ENCODE results near the gene PTOV1.
"Not testable (repeated sequence)": the region's sequence is repeated elsewhere in the genome, so short reads cannot be mapped to it uniquely, and the experiment has no call there.

PTOV1 gene

DNA sequence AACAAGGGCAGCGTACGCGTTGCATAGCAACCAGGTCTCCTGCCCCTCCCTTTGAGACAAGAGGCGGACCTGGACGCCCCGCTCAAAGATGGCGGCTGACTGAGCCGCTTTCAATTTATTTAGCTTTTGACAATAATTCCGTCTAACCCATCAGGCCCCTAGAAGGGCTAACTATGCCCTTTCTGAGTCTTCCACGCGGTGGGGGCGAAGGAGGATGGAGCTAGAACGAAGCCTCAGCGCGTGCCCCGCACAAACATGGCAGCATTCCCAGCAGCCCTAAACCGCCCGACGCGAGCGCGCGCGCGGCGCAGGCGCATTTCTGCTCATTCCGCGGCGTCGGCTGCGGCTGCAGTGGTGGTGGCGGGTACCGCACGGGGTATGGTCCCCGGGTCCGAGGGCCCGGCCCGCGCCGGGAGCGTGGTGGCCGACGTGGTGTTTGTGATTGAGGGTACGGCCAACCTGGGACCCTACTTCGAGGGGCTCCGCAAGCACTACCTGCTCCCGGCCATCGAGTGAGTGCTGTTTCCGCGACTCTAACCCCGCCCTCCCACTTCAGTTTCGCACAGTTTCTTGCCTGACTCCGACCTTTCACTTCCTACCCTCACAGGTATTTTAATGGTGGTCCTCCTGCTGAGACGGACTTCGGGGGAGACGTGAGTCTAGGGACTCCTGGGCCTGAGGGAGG, 32.9 kb upstream of the PTOV1 start, which contains the start of gene MED25:
MED25 (plus strand) TSS at position 326 of the 685 bp plus-strand sequence; CDS start at position 379, 53 bp downstream.
- peak; percentile 88 for DNase-seq (ENCODE audit: low read depth)

- DNase-seq (ENCODE audit: low read depth): no peak
Measured at GRCh38 chr19:49818649-49819370, 32.1 kb upstream of the PTOV1 start.

DNA sequence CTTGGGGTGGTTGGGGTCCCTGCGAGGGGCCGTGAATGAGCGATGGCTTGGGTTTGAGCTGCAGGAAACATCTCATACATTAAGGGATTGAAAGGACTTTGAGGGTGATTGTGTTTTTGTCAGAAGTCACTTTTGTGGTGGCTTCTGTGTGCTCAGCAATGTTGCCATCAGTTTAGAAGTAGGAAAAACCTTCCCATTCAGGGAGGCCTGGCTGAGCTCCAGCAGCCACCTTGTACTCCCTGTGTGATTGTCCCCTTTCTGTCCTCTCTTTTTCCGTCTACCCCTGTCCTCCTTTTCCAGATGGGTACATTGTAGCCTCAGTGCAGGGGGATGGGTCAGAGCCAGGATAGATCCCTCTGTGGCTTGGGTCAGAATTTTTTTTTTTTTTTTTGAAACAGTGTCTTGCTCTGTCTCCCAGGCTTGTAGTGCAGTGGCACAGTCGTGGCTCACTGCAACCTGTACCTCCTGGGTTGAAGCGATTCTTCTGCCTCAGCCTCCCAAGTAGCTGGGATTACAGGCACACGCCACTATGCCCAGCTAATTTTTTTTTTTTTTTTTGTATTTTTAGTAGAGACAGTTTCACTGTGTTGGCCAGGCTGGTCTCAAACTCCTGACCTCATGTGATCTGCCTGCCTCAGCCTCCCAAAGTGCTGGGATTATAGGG, 31.4 kb upstream of the PTOV1 start:
- DNase-seq (ENCODE audit: low read depth): not testable (repeated sequence)

- no peak for DNase-seq (ENCODE audit: low read depth)
Measured at GRCh38 chr19:49820125-49820524, 30.8 kb upstream of the PTOV1 start.

GRCh38 chr19:49823472-49823871, 27.5 kb upstream of the PTOV1 start:
- no peak for DNase-seq (ENCODE audit: low read depth)

- no peak for DNase-seq (ENCODE audit: low read depth)
Measured at GRCh38 chr19:49824662-49825061, 26.3 kb upstream of the PTOV1 start.

DNA sequence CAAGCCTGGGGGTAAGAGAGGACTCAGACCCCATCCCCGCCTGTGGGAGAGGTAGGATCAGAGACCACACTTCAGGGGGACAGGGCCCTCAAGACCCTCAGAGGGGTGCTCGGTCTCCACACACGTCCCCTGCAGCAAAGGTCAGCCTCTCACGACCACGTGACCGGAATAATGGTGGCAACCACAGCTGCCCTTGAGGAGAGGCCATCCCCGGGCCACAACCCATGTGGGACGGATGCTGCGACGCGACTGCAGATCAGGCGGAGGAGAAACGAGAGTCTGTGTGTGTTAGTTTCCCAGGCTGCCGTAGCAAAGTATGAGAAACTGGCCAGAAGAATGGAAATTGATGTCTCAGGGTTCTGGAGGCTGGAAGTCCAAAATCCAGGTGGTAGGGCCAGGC, 23.9 kb upstream of the PTOV1 start:
- DNase-seq (ENCODE audit: low read depth): no peak

GRCh38 chr19:49829200-49829599, 21.8 kb upstream of the PTOV1 start:
- DNase-seq (ENCODE audit: low read depth): no peak

DNA sequence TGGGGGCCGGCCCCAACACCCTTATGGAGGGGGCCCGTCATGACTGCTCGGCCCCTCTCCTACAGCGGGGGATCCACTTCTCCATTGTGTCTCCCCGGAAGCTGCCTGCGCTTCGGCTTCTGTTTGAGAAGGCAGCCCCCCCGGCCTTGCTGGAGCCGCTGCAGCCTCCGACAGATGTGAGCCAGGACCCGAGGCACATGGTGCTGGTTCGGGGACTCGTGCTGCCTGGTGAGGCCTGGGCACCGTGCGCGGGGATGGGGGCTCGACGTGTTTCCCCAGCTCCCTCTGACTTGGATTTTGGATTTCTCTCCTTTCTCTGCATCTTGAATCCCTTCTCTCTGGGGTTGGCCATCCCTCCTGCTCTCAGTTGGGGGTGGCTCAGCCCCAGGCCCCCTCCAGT, 21.2 kb upstream of the PTOV1 start:
- no peak for DNase-seq (ENCODE audit: low read depth)

DNA sequence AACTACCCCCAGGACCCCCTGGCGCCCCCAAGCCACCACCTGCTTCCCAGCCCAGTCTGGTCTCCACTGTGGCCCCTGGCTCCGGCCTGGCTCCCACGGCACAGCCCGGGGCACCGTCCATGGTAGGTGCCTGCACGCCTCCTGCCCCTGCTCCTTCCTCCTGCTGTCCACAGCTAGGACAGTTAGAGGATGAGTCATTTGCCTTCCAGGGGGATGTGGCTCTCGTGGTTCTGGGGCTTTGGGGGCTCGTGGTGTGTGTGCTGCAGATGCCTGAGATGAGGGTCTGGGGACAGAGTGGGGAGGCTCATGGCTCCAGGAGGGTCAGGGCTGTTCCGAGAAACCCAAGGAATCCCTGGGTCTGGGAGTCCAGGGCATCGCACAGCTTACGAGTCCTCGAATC, 20.2 kb upstream of the PTOV1 start:
- DNase-seq (ENCODE audit: low read depth): no peak

DNA sequence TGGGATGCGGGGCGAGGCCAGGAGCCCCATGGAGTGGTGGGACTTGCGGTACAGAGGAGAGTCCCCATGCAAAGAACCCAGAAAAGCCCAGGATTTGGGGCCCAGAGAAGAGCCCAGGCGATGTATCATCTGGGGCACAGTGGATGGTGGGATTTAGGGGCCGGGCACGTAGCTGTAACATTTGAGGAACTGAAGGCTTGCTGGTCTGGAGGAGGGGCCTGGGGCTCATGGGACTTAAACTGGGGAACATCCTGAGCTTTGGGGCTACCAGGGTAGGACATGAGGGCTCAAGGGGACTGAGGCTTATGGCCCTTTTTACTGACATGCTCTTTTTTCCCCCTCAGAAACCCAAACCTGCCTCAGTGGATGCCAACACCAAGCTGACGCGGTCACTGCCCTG, 19.4 kb upstream of the PTOV1 start:
- DNase-seq (ENCODE audit: low read depth): no peak

DNA sequence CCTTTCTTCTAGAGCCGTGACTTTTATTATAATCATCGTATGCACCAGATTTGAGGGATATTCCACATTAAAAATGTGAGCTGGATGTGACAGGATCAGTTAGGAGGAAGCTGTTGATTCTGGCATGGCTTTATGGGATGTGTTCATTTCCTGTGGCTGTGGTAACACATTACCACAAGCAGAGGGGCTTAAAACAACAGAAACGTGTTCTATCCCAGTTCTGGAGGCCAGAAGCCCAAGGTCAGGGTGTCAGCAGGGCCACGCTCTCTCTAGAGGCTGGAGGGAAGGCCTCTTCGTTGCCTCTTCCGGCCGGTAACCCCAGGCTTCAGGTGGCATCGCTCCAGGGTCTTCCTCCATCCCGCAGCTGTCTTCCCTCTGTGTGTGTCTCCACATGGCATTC, 18.4 kb upstream of the PTOV1 start:
- DNase-seq (ENCODE audit: low read depth): no peak

GRCh38 chr19:49833599-49833998, 17.4 kb upstream of the PTOV1 start:
- DNase-seq (ENCODE audit: low read depth): no peak

- no peak for DNase-seq (ENCODE audit: low read depth)
Measured at GRCh38 chr19:49835562-49835961, 15.4 kb upstream of the PTOV1 start.

DNA sequence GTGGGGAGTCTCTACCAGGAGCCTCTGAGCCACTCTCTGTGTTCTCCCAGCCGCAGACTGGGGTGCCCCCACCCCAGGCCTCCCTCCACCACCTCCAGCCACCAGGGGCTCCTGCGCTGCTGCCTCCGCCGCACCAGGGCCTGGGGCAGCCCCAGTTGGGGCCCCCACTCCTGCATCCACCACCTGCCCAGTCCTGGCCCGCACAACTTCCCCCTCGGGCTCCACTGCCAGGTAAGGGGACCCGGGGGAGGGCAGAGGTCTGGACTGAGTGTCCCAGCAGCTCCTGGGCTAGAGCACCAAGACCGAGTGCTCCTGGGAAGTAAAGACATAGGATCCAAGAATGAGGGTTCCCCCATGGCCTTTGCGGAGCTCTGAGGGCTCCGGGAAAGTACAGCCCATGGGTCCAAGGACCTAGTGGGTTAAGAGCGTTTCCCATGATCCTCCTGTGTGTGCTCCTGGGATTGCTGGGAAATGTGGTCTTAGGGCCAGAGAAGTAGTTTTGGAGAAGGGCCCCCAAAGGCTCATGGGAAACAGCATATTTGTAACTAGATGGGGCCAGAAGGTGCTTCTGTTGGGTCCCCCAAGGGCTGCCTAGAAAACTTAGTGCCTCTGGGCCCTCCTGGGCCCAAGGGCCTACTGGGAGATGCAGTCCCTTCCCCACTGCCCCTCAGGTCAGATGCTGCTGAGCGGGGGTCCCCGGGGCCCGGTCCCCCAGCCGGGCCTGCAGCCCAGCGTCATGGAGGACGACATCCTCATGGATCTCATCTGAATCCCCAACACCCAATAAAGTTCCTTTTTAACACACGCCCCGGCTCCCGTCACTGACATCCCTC, 14.6 kb upstream of the PTOV1 start:
- DNase-seq (ENCODE audit: low read depth): no peak

DNA sequence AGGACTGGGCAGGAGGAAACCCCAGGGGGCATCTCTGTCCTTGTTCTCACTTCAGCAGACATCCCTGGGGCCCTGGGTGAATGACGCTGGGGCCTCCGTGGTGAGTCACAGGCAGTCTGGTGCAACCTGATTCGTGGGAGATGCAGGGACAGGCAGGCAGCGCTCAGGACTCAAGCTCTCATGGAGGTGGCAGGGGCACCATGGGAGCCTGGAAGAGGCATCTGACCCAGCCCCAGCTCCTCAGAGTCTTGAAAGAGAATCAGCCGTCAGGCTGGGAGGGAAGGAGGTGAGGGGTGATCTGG, 14.0 kb upstream of the PTOV1 start:
- DNase-seq (ENCODE audit: low read depth): no peak

DNA sequence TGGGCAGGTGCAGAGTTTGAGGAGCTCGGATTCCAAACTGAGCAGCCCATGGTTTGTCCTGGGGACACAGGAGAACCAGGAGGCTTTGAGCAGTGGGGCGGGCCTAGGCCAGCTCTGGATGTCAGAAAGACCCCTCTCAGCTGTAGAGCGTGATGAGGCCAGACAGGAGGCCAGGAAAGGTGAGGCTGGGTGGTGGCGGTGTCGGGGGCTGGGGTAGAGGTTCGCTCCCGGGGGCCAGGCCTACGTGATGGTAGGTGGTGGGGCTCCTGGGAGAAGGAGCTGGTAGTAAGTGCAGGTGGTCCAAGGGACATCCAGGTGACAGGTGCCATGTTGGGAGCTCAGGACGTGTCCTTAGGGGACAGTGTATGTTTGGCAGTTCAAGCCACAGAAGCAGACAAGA, 13.5 kb upstream of the PTOV1 start:
- no peak for DNase-seq (ENCODE audit: low read depth)

DNA sequence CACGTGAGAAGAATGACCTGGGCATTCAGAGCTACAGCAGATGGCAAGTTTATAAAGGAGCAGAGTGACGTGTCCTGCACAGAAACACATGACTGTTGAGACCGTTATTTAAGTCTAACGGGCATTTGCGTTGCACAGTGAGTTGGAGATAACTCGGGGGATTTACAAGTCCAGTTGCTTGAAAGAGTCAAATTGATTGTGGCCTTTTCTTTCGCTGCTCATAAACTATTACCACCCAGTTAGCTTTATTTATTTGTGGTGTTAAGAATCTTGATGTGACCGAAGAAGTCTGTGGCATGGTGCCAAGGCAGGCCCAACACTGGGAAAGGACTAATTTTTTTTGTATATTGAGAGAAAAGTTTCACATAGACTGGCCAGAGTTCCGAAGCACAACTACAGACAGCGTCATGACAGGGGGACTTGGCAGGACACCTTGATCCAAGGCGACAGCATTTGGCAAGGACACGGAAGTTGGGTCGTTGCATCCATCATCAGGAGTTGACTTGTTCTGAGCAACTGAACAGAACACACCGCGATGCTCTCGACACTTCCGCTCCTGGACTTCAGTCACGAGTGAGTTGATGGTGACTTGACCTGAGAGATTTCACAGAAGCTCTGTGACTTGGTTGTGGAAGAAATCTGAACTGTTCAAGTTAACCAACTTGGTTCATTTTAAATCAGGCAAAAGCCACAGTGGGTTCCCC, 11.9 kb upstream of the PTOV1 start:
- DNase-seq (ENCODE audit: low read depth): no peak

GRCh38 chr19:49839713-49840112, 11.2 kb upstream of the PTOV1 start:
- DNase-seq (ENCODE audit: low read depth): no peak

DNA sequence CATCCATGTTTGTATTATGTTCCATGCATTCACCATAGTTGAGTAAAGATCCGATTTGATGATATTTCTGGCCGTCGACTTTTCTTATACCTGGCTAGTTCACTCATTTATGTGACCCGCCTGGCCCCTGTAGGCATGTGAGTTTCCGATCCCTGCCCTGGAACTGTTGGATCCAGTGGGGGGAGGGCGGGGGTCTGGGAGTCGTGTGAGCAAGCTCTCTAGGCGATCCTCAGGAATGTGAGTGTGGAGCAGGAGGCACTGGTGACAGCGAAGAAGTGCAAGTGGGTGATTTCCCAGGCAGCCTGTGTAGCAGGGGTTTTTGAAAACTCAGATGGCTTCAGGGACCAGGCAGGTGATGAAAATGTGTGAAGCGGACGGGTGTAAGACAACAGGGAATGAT, 10.6 kb upstream of the PTOV1 start:
- no peak for DNase-seq (ENCODE audit: low read depth)

DNA sequence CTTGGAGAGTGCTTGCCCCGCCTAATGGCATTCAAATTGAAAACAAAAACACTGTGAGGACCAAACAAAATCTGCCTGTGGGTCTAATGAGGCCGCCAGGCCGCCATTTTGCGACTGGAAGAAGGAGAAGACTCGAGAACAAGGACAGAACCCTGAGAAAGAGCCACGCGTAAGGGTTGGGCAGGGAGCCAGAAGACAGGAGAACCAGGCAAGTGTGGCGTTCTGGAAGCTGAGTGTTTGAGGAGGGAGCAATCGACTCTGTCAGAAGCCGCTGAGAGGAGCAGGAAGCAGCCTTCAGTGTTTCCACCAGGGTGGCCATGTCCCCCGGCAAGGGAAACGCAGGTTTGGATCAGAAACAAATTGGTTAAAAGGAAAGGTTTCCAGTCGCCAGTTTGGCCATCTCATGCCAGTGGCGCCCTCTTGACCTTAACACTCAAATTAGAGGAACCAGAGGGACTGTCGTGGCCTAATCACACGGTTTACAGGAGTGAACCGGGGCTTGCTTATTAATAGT, 10.2 kb upstream of the PTOV1 start:
- no peak for DNase-seq (ENCODE audit: low read depth)

- DNase-seq (ENCODE audit: low read depth): no peak
Measured at GRCh38 chr19:49843265-49843664, 7.7 kb upstream of the PTOV1 start.

Measured in HS-5 (cell line).